Loucy (cell line): ENCODE data around the gene CRELD2.

Experiments used
- H2AFZ ChIP-seq: fragments of 200-600 bp; sonication (generic); 2 replicates; pipeline ENCODE4 v1.6.0; 2016; ENCODE audit warnings: antibody characterized with exemption, mild to moderate bottlenecking, low read length, moderate library complexity
- H3F3A ChIP-seq: fragments of 200-600 bp; 2 replicates; pipeline ENCODE4 v1.6.0; 2016; ENCODE audit warnings: antibody characterized with exemption, low read depth, mild to moderate bottlenecking
- H3K27me3 ChIP-seq: fragments of 200-600 bp; sonication (generic); 2 replicates; pipeline ENCODE4 v1.6.1; 2014; ENCODE audit warnings: low read length, mild to moderate bottlenecking; ENCODE audit not compliant: insufficient read depth, poor library complexity, severe bottlenecking
- H3K36me3 ChIP-seq: fragments of 200-600 bp; sonication (generic); 2 replicates; pipeline ENCODE4 v1.6.1; 2016; ENCODE audit warnings: low read length; ENCODE audit not compliant: insufficient read depth
- H3K4me1 ChIP-seq: fragments of 200-600 bp; sonication (generic); 2 replicates; pipeline ENCODE4 v1.5.1; 2014; ENCODE audit warnings: low read length, mild to moderate bottlenecking; ENCODE audit not compliant: insufficient read depth, poor library complexity, severe bottlenecking
- H3K4me2 ChIP-seq: fragments of 200-600 bp; sonication (generic); 2 replicates; pipeline ENCODE4 v1.6.0; 2014; ENCODE audit warnings: antibody characterized with exemption, low read length, low read depth, mild to moderate bottlenecking; ENCODE audit not compliant: poor library complexity, severe bottlenecking
- H3K4me3 ChIP-seq: fragments of 200-600 bp; sonication (generic); 2 replicates; pipeline ENCODE4 v1.5.1; 2014; ENCODE audit warnings: low read length, mild to moderate bottlenecking, mixed read lengths; ENCODE audit not compliant: poor library complexity, severe bottlenecking
- H3K79me2 ChIP-seq: fragments of 200-600 bp; sonication (generic); 2 replicates; pipeline ENCODE4 v1.6.1; 2014; ENCODE audit warnings: low read length; ENCODE audit not compliant: insufficient read depth
- H3K9ac ChIP-seq: fragments of 200-600 bp; sonication (generic); 2 replicates; pipeline ENCODE4 v1.6.0; 2014; ENCODE audit warnings: mild to moderate bottlenecking, low read depth, low read length, moderate library complexity; ENCODE audit not compliant: poor library complexity, severe bottlenecking
- H3K9me2 ChIP-seq: fragments of 200-600 bp; sonication (generic); replicated peaks from 2 replicates; pipeline ENCODE4 v1.6.1; 2016; ENCODE audit warnings: low read depth, low read length, mixed read lengths
- H3K9me3 ChIP-seq: fragments of 200-600 bp; sonication (generic); 2 replicates; pipeline ENCODE4 v1.6.1; 2014; ENCODE audit warnings: mild to moderate bottlenecking, antibody characterized with exemption, low read length, low read depth; ENCODE audit not compliant: insufficient read depth
- H4K20me1 ChIP-seq: fragments of 200-600 bp; sonication (generic); 2 replicates; pipeline ENCODE4 v1.6.0; 2014; ENCODE audit warnings: antibody characterized with exemption, low read length, mild to moderate bottlenecking; ENCODE audit not compliant: insufficient read depth, poor library complexity, severe bottlenecking
- CTCF ChIP-seq: fragments of 200-600 bp; sonication (generic); conservative IDR thresholded peaks from 2 replicates; pipeline ENCODE4 v1.5.1; 2014; ENCODE audit warnings: mild to moderate bottlenecking, antibody characterized with exemption, low read length
- EZH2phosphoT487 ChIP-seq: fragments of 200-600 bp; IDR thresholded peaks from 2 replicates; pipeline ENCODE4 v1.6.1; 2018; ENCODE audit warnings: antibody characterized with exemption, mild to moderate bottlenecking, moderate library complexity, borderline replicate concordance

Gene CRELD2

GRCh38 chr22:49956914-49957825, 38.7 kb downstream of the CRELD2 start:
- Histone ChIP-seq H3K4me1 (peaks cover 13% of the 10 kb centered on the region), H3F3A (no peaks in the 10 kb centered on the region), H3K36me3 (no peaks in the 10 kb centered on the region), H3K4me2 (no peak overlapping the region), H4K20me1 (peaks cover 9% of the 10 kb centered on the region), H3K27me3 (no peaks in the 10 kb centered on the region), H3K9ac (no peak overlapping the region), H3K9me3 (no peaks in the 10 kb centered on the region), H3K79me2 (peaks cover 24% of the 10 kb centered on the region), H2AFZ (no peak overlapping the region), H3K4me3 (no peak overlapping the region), H3K9me2 (no peaks in the 10 kb centered on the region)
- TF ChIP-seq EZH2phosphoT487 = no peak
- no peak for TF ChIP-seq CTCF

- TF ChIP-seq CTCF = no peak
- no peak for TF ChIP-seq EZH2phosphoT487
- H3K4me1 ChIP-seq = peaks cover 16% of the 10 kb centered on the region
- peaks cover 31% of the 10 kb centered on the region for H3K79me2 ChIP-seq
- peaks cover 3% of the 10 kb centered on the region; the same call in 1 of the 2 replicates for H3K36me3 ChIP-seq
- no peaks in the 10 kb centered on the region for H3F3A ChIP-seq
- H4K20me1 ChIP-seq = peaks cover 16% of the 10 kb centered on the region
- H3K9me2 ChIP-seq = no peaks in the 10 kb centered on the region
- H3K4me2 ChIP-seq = no peak overlapping the region
- no peaks in the 10 kb centered on the region for H3K9me3 ChIP-seq
- H3K4me3 ChIP-seq = no peak overlapping the region
- H3K9ac ChIP-seq = no peak overlapping the region
- H3K27me3 ChIP-seq = no peaks in the 10 kb centered on the region
- no peak overlapping the region for H2AFZ ChIP-seq
Observed at GRCh38 chr22:49957826-49958365, 39.5 kb downstream of the CRELD2 start.

GRCh38 chr22:49958366-49958921, 40.0 kb downstream of the CRELD2 start:
- H3K4me3 ChIP-seq = no peak overlapping the region
- peaks cover 21% of the 10 kb centered on the region for H3K4me1 ChIP-seq
- H3K9me3 ChIP-seq = no peaks in the 10 kb centered on the region

More at GRCh38 chr22:49958366-49958921, 40.0 kb downstream of the CRELD2 start:
- H3K9me2 ChIP-seq = no peaks in the 10 kb centered on the region
- TF ChIP-seq CTCF (no peak), EZH2phosphoT487 (no peak)
- H3F3A ChIP-seq = no peaks in the 10 kb centered on the region
- H4K20me1 ChIP-seq = peaks cover 22% of the 10 kb centered on the region
- H3K9ac ChIP-seq = no peak overlapping the region
- no peak overlapping the region for H2AFZ ChIP-seq
- H3K27me3 ChIP-seq = no peaks in the 10 kb centered on the region
- H3K79me2 ChIP-seq = peaks cover 36% of the 10 kb centered on the region
- peaks cover 9% of the 10 kb centered on the region; the same call in 1 of the 2 replicates for H3K36me3 ChIP-seq
- H3K4me2 ChIP-seq = no peak overlapping the region
